Peyer's patch (tissue), 4 donors: ENCODE measurements around the gene RTF2.

Experiments used
- CTCF ChIP-seq, 6 experiments: fragments of 450-650 bp in 4 of 6; fragments of 200-600 bp in 2 of 6; sonication (generic) in 1 of 6; IDR thresholded peaks; one replicate each; pipeline ENCODE4 v1.5.1; 2017 to 2019; ENCODE audit warnings: antibody characterized with exemption in 6 of 6, mild to moderate bottlenecking in 3 of 6, moderate library complexity in 1 of 6
- POLR2A ChIP-seq, 2 donors: fragments of 450-650 bp; IDR thresholded peaks; one replicate each; pipeline ENCODE4 v1.5.1; 2017; ENCODE audit warnings: antibody characterized with exemption in 2 of 2, mild to moderate bottlenecking in 2 of 2, moderate library complexity in 2 of 2

- TF ChIP-seq CTCF (IDR thresholded peaks at IDR 0.05) (no peak), POLR2A (IDR thresholded peaks at IDR 0.05) (no peak)
Observed at GRCh38 chr20:56552911-56553629, 84.6 kb downstream of the RTF2 start.
